Activated naive CD4-positive, alpha-beta T cell treated with anti-CD3 and anti-CD28 coated beads, Interleukin-2, amount 50 U/mL, for 72 hours (primary cell): ENCODE data around the gene PEX11A. TPM values are rescaled to one million over a fixed set of nuclear protein-coding genes. Genes with fewer than 3 reads are reported as not detected.

Experiments used
- ATAC-seq, 2 donors: fragments of 150-1000 bp; cut with Tn5 transposase; 2 replicates each; pipeline ENCODE4 v1.10.0; 2021; ENCODE audit warnings: mild to moderate bottlenecking in 2 of 2, moderate library complexity in 2 of 2
- DNase-seq, 2 donors: peaks; one replicate each; pipeline ENCODE4 v3.0.0; 2021 to 2022; ENCODE audit warnings: low spot score in 2 of 2
- H3K27ac Mint-ChIP-seq, 2 donors: one replicate each; pipeline ENCODE4 v1.8.0; 2022; ENCODE audit warnings: mild to moderate bottlenecking in 2 of 2, mixed read lengths in 2 of 2
- H3K36me3 Mint-ChIP-seq, 2 donors: one replicate each; pipeline ENCODE4 v1.8.0; 2022; ENCODE audit warnings: mixed read lengths in 2 of 2
- H3K9me3 Mint-ChIP-seq, 2 donors: one replicate each; pipeline ENCODE4 v1.8.0; 2022; ENCODE audit warnings: mixed read lengths in 2 of 2
- total RNA-seq, 2 donors: library from RNA; stranded (reverse); gene quantifications; one replicate each; pipeline ENCODE4 v1.2.3, GENCODE V29; 2022

PEX11A gene
- total RNA-seq, 2 donors from 2014 or later: 3.0 to 5.0 TPM

- DNase-seq (peak in 1 of 2 donors; percentile 45), ATAC-seq (no peak)
- peaks cover under 1% of the 10 kb centered on the region in 2 donors for H3K36me3 Mint-ChIP-seq
- no peaks in the 10 kb centered on the region for H3K9me3 Mint-ChIP-seq
- H3K27ac Mint-ChIP-seq: no peak overlapping the region
Measured at GRCh38 chr15:89649013-89649625, 41.4 kb downstream of the PEX11A start.

DNA sequence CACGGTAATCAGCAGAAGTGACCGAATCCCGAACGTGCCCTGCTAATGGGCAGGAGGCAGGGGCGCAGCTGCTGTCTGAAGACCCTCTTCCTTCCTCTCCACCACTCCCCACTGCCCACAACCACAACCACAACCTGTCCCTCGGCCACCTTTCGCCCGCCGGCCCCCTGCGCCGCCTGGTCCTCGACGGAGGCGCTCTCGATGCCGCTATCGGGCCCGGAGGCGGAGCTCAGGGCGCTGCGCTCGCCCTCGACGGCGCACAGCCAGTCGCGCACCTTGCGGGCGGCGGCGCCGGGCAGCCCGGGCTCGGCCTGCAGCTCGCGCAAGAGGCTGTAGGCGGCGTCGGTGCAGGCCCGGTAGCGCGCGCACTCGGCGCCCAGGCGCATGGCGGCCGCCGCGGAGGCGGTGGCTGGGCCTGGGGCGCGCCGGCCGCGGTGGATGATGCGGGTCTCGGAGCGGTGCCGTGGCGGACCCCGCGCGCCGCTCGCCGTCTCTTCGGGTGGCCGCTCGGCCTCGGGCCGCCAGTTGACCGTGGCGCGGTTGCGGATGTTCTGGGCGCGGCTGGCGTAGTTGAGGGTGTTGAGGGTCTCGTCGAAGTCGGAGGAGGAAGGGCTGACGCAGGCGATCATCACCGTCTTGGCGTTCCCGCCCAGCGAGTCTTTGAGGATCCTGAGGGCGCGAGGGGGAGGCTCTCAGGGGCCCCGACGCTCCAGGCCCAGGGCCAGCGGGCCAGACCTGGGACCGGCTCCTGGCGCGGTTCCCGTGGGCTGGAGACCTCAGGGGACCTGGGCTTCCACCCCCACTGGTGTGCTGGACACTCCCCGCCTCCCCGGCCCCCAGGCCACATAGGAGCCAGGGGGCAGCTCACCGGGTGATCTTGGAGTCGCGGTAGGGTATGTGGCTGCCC lies 42.2 kb downstream of the PEX11A start:
- Mint-ChIP-seq H3K9me3 (no peaks in the 10 kb centered on the region), H3K36me3 (no peaks in the 10 kb centered on the region), H3K27ac (no peak overlapping the region)
- ATAC-seq (no peak), DNase-seq (peak in 1 of 2 donors; percentile 51)

DNA sequence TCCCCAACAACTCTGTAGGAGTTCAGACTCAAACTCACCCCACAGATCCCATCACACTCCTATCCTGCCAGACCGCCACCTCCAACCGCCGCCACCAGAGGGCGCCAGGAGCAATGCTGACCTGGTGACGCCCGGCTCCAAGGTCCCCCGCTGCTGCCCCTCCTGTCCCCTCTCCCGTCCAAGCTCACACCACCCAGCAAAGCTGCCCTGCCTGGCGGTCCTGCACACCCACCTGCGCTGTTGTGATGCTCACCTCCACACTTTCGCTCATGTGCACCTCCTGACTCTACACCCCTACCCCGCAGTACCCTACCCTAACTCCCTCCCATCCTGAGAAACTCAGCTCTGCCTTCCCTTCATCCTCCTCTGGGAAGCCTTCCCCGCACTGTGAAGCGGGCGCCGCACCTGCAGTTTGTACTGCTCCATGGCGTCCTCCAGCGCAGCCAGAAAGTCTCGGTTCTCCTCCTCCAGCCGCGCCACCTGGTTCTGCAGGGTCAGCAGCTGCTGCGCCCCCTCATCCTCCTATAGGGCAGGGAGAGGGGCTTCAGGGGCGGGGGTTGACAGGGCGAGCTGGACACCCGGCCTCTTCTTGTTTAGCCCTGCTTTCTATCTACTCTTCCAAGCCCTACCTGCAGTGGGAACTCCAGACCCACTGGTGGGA lies 43.2 kb downstream of the PEX11A start:
- Mint-ChIP-seq H3K9me3 (no peaks in the 10 kb centered on the region), H3K27ac (no peak overlapping the region), H3K36me3 (no peaks in the 10 kb centered on the region)
- DNase-seq: peak; percentile 67 to 86
- peak; percentile 82 to 84 for ATAC-seq

GRCh38 chr15:89646416-89647141 lies 44.0 kb downstream of the PEX11A start:
- H3K9me3 Mint-ChIP-seq: no peaks in the 10 kb centered on the region
- ATAC-seq (peak; percentile 12 to 22), DNase-seq (peak in 1 of 2 donors; percentile 25)
- no peak overlapping the region for H3K27ac Mint-ChIP-seq
- no peaks in the 10 kb centered on the region for H3K36me3 Mint-ChIP-seq

DNA sequence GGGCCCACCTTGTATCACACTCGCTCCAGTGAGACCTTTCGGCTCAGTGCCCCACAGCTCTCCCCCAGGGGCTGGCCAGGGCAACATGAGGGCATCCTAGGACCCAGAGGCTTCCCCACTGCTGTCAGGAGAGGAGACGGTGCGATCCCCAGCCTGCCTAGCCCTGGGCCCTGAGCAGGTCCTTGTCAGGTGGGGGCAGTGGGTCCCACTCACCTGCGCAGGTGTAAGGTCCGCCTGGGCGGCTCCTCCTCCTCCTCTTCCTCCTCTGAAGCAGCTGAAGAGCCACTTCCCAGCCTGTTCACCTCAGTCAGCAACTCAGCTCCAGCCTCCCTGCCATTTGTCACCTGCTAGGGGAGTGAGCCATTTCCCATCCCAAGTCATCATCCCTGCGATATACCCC lies 44.9 kb downstream of the PEX11A start:
- no peak for ATAC-seq
- Mint-ChIP-seq H3K9me3 (no peaks in the 10 kb centered on the region), H3K27ac (no peak overlapping the region), H3K36me3 (no peaks in the 10 kb centered on the region)
- DNase-seq: peak in 1 of 2 donors; percentile 40

- Mint-ChIP-seq H3K9me3 (no peaks in the 10 kb centered on the region), H3K27ac (no peak overlapping the region), H3K36me3 (no peaks in the 10 kb centered on the region)
- ATAC-seq: peak in 1 of 2 donors; percentile 18
- no peak for DNase-seq
Measured at GRCh38 chr15:89642106-89642505, 48.4 kb downstream of the PEX11A start.

DNA sequence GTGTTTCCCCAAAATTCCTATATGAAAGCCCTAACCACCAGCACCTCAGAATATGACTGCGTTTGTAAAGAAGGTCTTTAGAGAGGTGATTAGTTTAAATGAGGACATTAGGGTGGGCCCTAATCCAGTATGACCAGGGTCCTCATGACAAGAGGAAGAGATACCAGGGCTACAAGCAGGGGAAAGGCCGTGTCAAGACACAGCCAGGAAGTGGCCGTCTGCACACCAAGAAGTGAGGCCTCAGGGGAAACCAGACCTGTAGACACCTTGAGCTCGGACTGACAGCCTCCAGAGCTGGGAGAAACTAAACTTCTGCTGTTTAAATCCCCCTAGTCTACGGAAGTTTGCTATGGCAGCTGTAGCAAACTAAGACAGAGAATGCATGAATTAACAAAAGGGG lies 49.5 kb downstream of the PEX11A start:
- DNase-seq (no peak), ATAC-seq (peak in 1 of 2 donors; percentile 24)
- Mint-ChIP-seq H3K9me3 (no peaks in the 10 kb centered on the region), H3K36me3 (no peaks in the 10 kb centered on the region), H3K27ac (no peak overlapping the region)

GRCh38 chr15:89640245-89640644 lies 50.3 kb downstream of the PEX11A start:
- DNase-seq (no peak), ATAC-seq (no peak)
- no peak overlapping the region for H3K27ac Mint-ChIP-seq
- H3K36me3 Mint-ChIP-seq: peaks cover 0 to 3% of the 10 kb centered on the region in 2 donors
- peaks cover 0 to 2% of the 10 kb centered on the region in 2 donors for H3K9me3 Mint-ChIP-seq

DNA sequence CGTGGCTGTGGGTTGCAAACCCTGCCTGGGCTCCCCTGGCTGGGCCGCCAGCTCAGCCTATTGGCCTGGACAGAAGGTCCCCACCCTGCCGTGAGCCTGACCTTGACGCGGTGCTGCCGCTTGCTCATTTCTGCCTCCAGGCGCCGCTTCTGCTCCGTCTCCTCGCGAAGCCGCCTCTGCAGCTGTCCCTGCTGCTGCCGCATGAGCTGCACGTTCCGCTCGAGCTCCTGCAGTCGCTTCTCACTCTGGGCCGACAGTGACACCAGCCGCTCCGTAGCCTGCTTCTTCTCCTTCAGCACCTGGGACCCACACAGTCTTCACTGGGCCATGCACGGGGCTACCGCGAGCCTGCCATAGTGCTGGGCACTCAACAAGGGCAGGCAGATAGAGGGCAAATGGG lies 57.0 kb downstream of the PEX11A start:
- H3K9me3 Mint-ChIP-seq: peaks cover 0 to 3% of the 10 kb centered on the region in 2 donors
- peak overlapping the region in 1 of 2 donors; percentile 77 for H3K27ac Mint-ChIP-seq
- no peak for DNase-seq
- peaks cover 6 to 18% of the 10 kb centered on the region in 2 donors for H3K36me3 Mint-ChIP-seq
- ATAC-seq: no peak

GRCh38 chr15:89632563-89633430 lies 57.8 kb downstream of the PEX11A start:
- Mint-ChIP-seq H3K9me3 (peaks cover 0 to 3% of the 10 kb centered on the region in 2 donors), H3K27ac (no peak overlapping the region), H3K36me3 (peaks cover 6 to 18% of the 10 kb centered on the region in 2 donors)
- DNase-seq (no peak), ATAC-seq (peak in 1 of 2 donors; percentile 19)

DNA sequence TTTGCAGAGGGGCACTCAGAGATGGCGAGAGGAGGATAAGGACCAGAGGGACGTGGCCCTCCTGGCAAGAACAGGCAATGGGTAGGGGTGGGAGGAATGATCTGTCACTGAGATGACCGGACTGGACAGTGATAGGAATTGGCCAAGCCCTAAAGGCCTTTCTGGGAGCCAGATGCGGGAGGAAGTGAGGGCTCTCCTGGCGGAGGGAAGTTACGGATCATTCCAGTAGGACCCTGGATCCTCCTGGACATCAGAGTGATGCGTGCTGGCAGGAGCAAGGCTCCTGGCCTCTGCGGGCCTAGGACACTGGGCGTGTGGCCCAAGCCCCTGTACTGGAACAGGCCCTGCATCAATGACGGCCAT lies 58.7 kb downstream of the PEX11A start:
- Mint-ChIP-seq H3K27ac (peak overlapping the region; percentile 13 to 68), H3K36me3 (peaks cover 6 to 18% of the 10 kb centered on the region in 2 donors), H3K9me3 (peaks cover 0 to 3% of the 10 kb centered on the region in 2 donors)
- ATAC-seq: peak in 1 of 2 donors; percentile 27
- no peak for DNase-seq

Other genes with a start within 250 kb of the PEX11A start
- not detected for gene RHCG, start 194.2 kb downstream of the PEX11A start, total RNA-seq
- 10 to 100 TPM; 22.8 to 30.8 TPM for gene TICRR, start 115.3 kb downstream of the PEX11A start, total RNA-seq
- gene KIF7, start 35.3 kb downstream of the PEX11A start, total RNA-seq: 1 to 10 TPM; 1.4 to 4.6 TPM
- gene PLIN1, start 11.4 kb downstream of the PEX11A start, total RNA-seq: under 1 TPM; 0.43 to 0.46 TPM
- gene WDR93, start 57 bp upstream of the PEX11A start, total RNA-seq: not detected
- 1 to 10 TPM; 3.0 to 6.2 TPM for gene MESP1, start 60.5 kb upstream of the PEX11A start, total RNA-seq
- gene MESP2, start 85.6 kb upstream of the PEX11A start, total RNA-seq: not detected
- gene ANPEP, start 124.1 kb upstream of the PEX11A start, total RNA-seq: under 1 TPM; 0.33 to 0.34 TPM
- 10 to 100 TPM; 12.4 to 13.1 TPM for gene AP3S2, start 203.2 kb upstream of the PEX11A start, total RNA-seq
- gene ARPIN, start 222.2 kb upstream of the PEX11A start, total RNA-seq: not detected